ENCODE results near the gene EPG5.
A peak's percentile ranks its signal among the peaks of the same experiment; 100 is the strongest.
"Not testable (repeated sequence)": the region's sequence is repeated elsewhere in the genome, so short reads cannot be mapped to it uniquely, and the experiment has no call there.

Gene EPG5

GRCh38 chr18:45967007-45967706 is at the start of gene EPG5:
Gene EPG5, minus strand, starts transcription at chr18:45967329. Its CDS starts 90 bp downstream, at chr18:45967239.
- DNase-seq (ENCODE audit: low read depth in 2 of 2), result peak; percentile 80 to 87

GRCh38 chr18:46013484-46014189 is 46.5 kb upstream of the EPG5 start:
- DNase-seq (ENCODE audit: low read depth in 2 of 2), result no peak

GRCh38 chr18:46010676-46011075 is 43.5 kb upstream of the EPG5 start:
- DNase-seq (ENCODE audit: low read depth in 2 of 2), result no peak

- no peak for DNase-seq (ENCODE audit: low read depth in 2 of 2)
Measured at GRCh38 chr18:46010050-46010449, 42.9 kb upstream of the EPG5 start.

- DNase-seq (ENCODE audit: low read depth in 2 of 2), result no peak
Measured at GRCh38 chr18:46009125-46009840, 42.2 kb upstream of the EPG5 start.

- DNase-seq (ENCODE audit: low read depth in 2 of 2), result no peak
Measured at GRCh38 chr18:46008531-46008930, 41.4 kb upstream of the EPG5 start.

GRCh38 chr18:46007165-46007564 is 40.0 kb upstream of the EPG5 start:
- no peak for DNase-seq (ENCODE audit: low read depth in 2 of 2)

- no peak for DNase-seq (ENCODE audit: low read depth in 2 of 2)
Measured at GRCh38 chr18:46002934-46003333, 35.8 kb upstream of the EPG5 start.

GRCh38 chr18:46001892-46002291 is 34.8 kb upstream of the EPG5 start:
- no peak for DNase-seq (ENCODE audit: low read depth in 2 of 2)

GRCh38 chr18:46001074-46001473 is 33.9 kb upstream of the EPG5 start:
- DNase-seq (ENCODE audit: low read depth in 2 of 2), result no peak

- no peak for DNase-seq (ENCODE audit: low read depth in 2 of 2)
Measured at GRCh38 chr18:45999536-45999935, 32.4 kb upstream of the EPG5 start.

GRCh38 chr18:45998244-45998643 is 31.1 kb upstream of the EPG5 start:
- DNase-seq (ENCODE audit: low read depth in 2 of 2), result no peak

- DNase-seq (ENCODE audit: low read depth in 2 of 2), result no peak
Measured at GRCh38 chr18:45997700-45998151, 30.6 kb upstream of the EPG5 start.

- DNase-seq (ENCODE audit: low read depth in 2 of 2), result no peak
Measured at GRCh38 chr18:45995461-45995860, 28.3 kb upstream of the EPG5 start.

GRCh38 chr18:45993438-45993837 is 26.3 kb upstream of the EPG5 start:
- DNase-seq (ENCODE audit: low read depth in 2 of 2), result no peak

- DNase-seq (ENCODE audit: low read depth in 2 of 2), result not testable (repeated sequence)
Measured at GRCh38 chr18:45992527-45992926, 25.4 kb upstream of the EPG5 start.

GRCh38 chr18:45991788-45992187 is 24.7 kb upstream of the EPG5 start:
- no peak for DNase-seq (ENCODE audit: low read depth in 2 of 2)

- DNase-seq (ENCODE audit: low read depth in 2 of 2), result no peak
Measured at GRCh38 chr18:45984546-45985235, 17.6 kb upstream of the EPG5 start.

- DNase-seq (ENCODE audit: low read depth in 2 of 2), result no peak
Measured at GRCh38 chr18:45981821-45982220, 14.7 kb upstream of the EPG5 start.

- no peak for DNase-seq (ENCODE audit: low read depth in 2 of 2)
Measured at GRCh38 chr18:45980229-45980628, 13.1 kb upstream of the EPG5 start.

- DNase-seq (ENCODE audit: low read depth in 2 of 2), result no peak
Measured at GRCh38 chr18:45978084-45978483, 11.0 kb upstream of the EPG5 start.

- no peak for DNase-seq (ENCODE audit: low read depth in 2 of 2)
Measured at GRCh38 chr18:45976974-45977373, 9.8 kb upstream of the EPG5 start.
